ENCODE results near the gene LYST. TPM values are rescaled to one million over a fixed set of nuclear protein-coding genes. Genes with fewer than 3 reads are reported as not detected.

The LYST gene
- total and polyA plus RNA-seq, 2 of the 4 experiments (the other 2 are of a cell fraction), result 2.2 to 7.2 TPM

DNA sequence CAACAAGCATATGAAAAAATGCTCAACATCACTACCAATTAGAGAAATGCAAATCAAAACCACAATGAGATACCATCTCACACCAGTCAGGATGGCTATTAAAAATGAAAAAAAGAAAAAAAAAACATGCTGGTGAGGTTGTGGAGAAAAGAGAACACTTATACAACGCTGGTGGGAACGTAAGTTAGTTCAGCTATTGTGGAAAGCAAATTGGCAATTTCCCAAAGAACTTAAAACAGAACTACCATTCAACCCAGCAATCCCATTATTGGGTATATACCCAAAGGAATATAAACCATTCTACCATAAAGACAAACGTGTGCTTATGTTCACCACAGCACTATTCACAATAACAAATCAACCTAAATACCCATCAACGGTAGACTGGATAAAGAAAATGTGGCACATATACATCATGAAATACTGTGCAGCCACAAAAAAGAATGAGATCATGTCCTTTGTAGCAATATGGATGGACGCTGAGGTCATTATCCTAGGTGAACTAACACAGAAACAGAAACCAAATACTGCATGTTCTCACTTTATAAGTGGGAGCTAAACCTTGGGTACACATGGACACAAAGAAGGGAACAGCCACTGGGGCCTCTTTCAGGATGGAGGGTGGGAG is 49.5 kb downstream of the LYST start:
- H4K5ac ChIP-seq (ENCODE audit: low read depth, low read length), result no peak overlapping the region
- H3K27ac ChIP-seq (ENCODE audit: insufficient read depth, low read length), result no peak overlapping the region
- no peak overlapping the region for H2AK9ac ChIP-seq (replicated peaks; ENCODE audit: low read depth, low read length, poor library complexity)
- no peaks in the 10 kb centered on the region for H4K20me1 ChIP-seq (ENCODE audit: insufficient read depth, low read length)
- H4K91ac ChIP-seq (ENCODE audit: insufficient read depth, low read depth, low read length), result no peak overlapping the region
- intact Hi-C loops (cut with micrococcal nuclease) (no loop called here), dilution Hi-C loops (cut with HindIII; ENCODE audit: low sequenced_read_pairs, unreplicated experiment) (no loop called here), in situ Hi-C loops (cut with MboI; ENCODE audit: low sequenced_read_pairs) (no loop called here)
- H3K9me3 ChIP-seq (ENCODE audit: control insufficient read depth, insufficient read depth, low read length), result no peaks in the 10 kb centered on the region
- no peak overlapping the region for H3K4me3 ChIP-seq (ENCODE audit: insufficient read depth, low read depth, low read length)
- peaks cover 6% of the 10 kb centered on the region for H3K4me1 ChIP-seq (ENCODE audit: control insufficient read depth, insufficient read depth, low read length)
- no peak overlapping the region for H2BK20ac ChIP-seq (ENCODE audit: low read depth, low read length)
- H2AK5ac ChIP-seq (ENCODE audit: low read depth, low read length), result no peak overlapping the region
- H3K27me3 ChIP-seq (ENCODE audit: control insufficient read depth, insufficient read depth, low read length), result no peaks in the 10 kb centered on the region
- H2AFZ ChIP-seq (replicated peaks; ENCODE audit: low read length, poor library complexity), result no peak overlapping the region
- no peak overlapping the region for H4K8ac ChIP-seq (ENCODE audit: low read depth in 2 of 2, low read length in 2 of 2)
- no peak overlapping the region for H2BK120ac ChIP-seq (ENCODE audit: low read depth, low read length)
- ChIA-PET POLR2A (ENCODE audit: unreplicated experiment) (no interaction called here), CTCF (interaction anchor here (0.7 kb wide), 1 partner anchor 131 kb away, joined by 3 read pairs; no protein-coding TSS in a partner anchor)
- no TSS peak for BruUV-seq (replicated peaks)
- 80% methylated on average over 1 of the region's 5 CpGs; no CpG with 5 or more reads in 1 of the 2 experiments for WGBS, 2 experiments (ENCODE audit: extremely low coverage in 2 of 2, insufficient read length in 1 of 2)
- H3K18ac ChIP-seq (ENCODE audit: low read depth, low read length), result no peak overlapping the region
- no peak overlapping the region for H3K23ac ChIP-seq (ENCODE audit: low read depth, low read length)
- no peaks in the 10 kb centered on the region for H3K36me3 ChIP-seq (ENCODE audit: control insufficient read depth, insufficient read depth, low read length)
- ATAC-seq (ENCODE audit: low read depth), result no peak
- no peak overlapping the region for H3K14ac ChIP-seq (replicated peaks; ENCODE audit: low read depth, low read length)
- H3K4ac ChIP-seq (ENCODE audit: low read depth, low read length), result no peak overlapping the region
- no peak overlapping the region for H2BK5ac ChIP-seq (ENCODE audit: low read depth, low read length, poor library complexity, severe bottlenecking)
- H3K9ac ChIP-seq (ENCODE audit: low read depth, low read length), result no peak overlapping the region
- no peak for TF ChIP-seq RCOR1 (IDR thresholded peaks at IDR 0.05; ENCODE audit: insufficient replicate concordance, low read length)
- H3K56ac ChIP-seq (ENCODE audit: extremely low read depth, insufficient read depth, low read length), result no peak overlapping the region
- no peak for DNase-seq
- no peak overlapping the region for H3K4me2 ChIP-seq (ENCODE audit: low read depth, low read length)
- H3K79me1 ChIP-seq (ENCODE audit: low read depth in 1 of 2, low read length in 2 of 2), result peaks cover 0 to 3% of the 10 kb centered on the region in 2 experiments; a peak in 1 of 4 replicates
- H3K9me1 ChIP-seq (ENCODE audit: insufficient read depth, low read length), result peaks cover 3% of the 10 kb centered on the region; the same call in 1 of the 2 replicates
- no peak overlapping the region for H2BK15ac ChIP-seq (ENCODE audit: low read depth, low read length)

All from IMR-90 (cell line).